ENCODE results near the gene NPAT. TPM values are rescaled to one million over a fixed set of nuclear protein-coding genes. Genes with fewer than 3 reads are reported as not detected.
A peak's percentile ranks its signal among the peaks of the same experiment; 100 is the strongest.

The NPAT gene
- total RNA-seq, 1 experiment from 2014 or later = 16.6 TPM

GRCh38 chr11:108204376-108204775 lies 18.1 kb downstream of the NPAT start:
- intact Hi-C loops (cut with micrococcal nuclease; ENCODE audit: unreplicated experiment) = no loop called here
- no peak for TF ChIP-seq REST (IDR thresholded peaks at IDR 0.05; ENCODE audit: insufficient read depth in 1 of 2, low read depth in 2 of 2, low read length in 1 of 2)
- no peaks in the 10 kb centered on the region for H3K4me1 ChIP-seq (ENCODE audit: control insufficient read depth, insufficient read depth, low read length)
- H3K27me3 ChIP-seq (ENCODE audit: control insufficient read depth, insufficient read depth, low read length) = no peaks in the 10 kb centered on the region
- in situ Hi-C loops (cut with HindIII; ENCODE audit: low pct_unique_long_range_greater_than_20kb, low sequenced_read_pairs) = no loop called here
- BruUV-seq (replicated peaks) = TSS peak; percentile 12
- no peak overlapping the region for H3K4me3 ChIP-seq (ENCODE audit: low read depth in 2 of 2, low read length in 2 of 2)
- ChIA-PET CTCF (no interaction called here), POLR2A (no interaction called here)
- H3K27ac ChIP-seq (ENCODE audit: low read length) = no peak overlapping the region
- peaks cover 24% of the 10 kb centered on the region for H3K9me3 ChIP-seq (ENCODE audit: control insufficient read depth, insufficient read depth, low read depth, low read length)
- no peak for DNase-seq (ENCODE audit: low read depth, low spot score)
- H3K36me3 ChIP-seq (ENCODE audit: control insufficient read depth, insufficient read depth, low read length) = no peaks in the 10 kb centered on the region; the same call in 1 of the 2 replicates
- no peak for ATAC-seq

- no peak for TF ChIP-seq SIN3A (IDR thresholded peaks at IDR 0.05; ENCODE audit: borderline replicate concordance, insufficient read depth, low read depth, low read length)
- no peak for TF ChIP-seq REST (IDR thresholded peaks at IDR 0.05; ENCODE audit: insufficient read depth in 1 of 2, low read depth in 2 of 2, low read length in 1 of 2)
- TF ChIP-seq CTCF (IDR thresholded peaks at IDR 0.05) = no peak
- TF ChIP-seq TCF7L2 (IDR thresholded peaks at IDR 0.05; ENCODE audit: low read depth, low read length) = no peak
- TF ChIP-seq POLR2AphosphoS5 (IDR thresholded peaks at IDR 0.05; ENCODE audit: low read depth, low read length) = no peak
- Histone ChIP-seq H3K4me3 (ENCODE audit: low read depth in 2 of 2, low read length in 2 of 2) (no peak overlapping the region), H3K9me3 (ENCODE audit: control insufficient read depth, insufficient read depth, low read depth, low read length) (peaks cover 24% of the 10 kb centered on the region), H3K27me3 (ENCODE audit: control insufficient read depth, insufficient read depth, low read length) (no peaks in the 10 kb centered on the region), H3K27ac (ENCODE audit: low read length) (no peak overlapping the region), H3K4me1 (ENCODE audit: control insufficient read depth, insufficient read depth, low read length) (no peaks in the 10 kb centered on the region), H3K36me3 (ENCODE audit: control insufficient read depth, insufficient read depth, low read length) (no peaks in the 10 kb centered on the region; the same call in 1 of the 2 replicates)
- CTCF ChIA-PET = no interaction called here
- DNase-seq (ENCODE audit: low read depth, low spot score) (no peak), ATAC-seq (no peak)
- intact Hi-C loops (cut with micrococcal nuclease; ENCODE audit: unreplicated experiment) (no loop called here), in situ Hi-C loops (cut with HindIII; ENCODE audit: low pct_unique_long_range_greater_than_20kb, low sequenced_read_pairs) (no loop called here)
- POLR2A ChIA-PET = no interaction called here
- no TSS peak for BruUV-seq (replicated peaks)
These were observed 19.4 kb downstream of the NPAT start for GRCh38 chr11:108203075-108203474.

Measured in Panc1 (cell line).